Measurements from ENCODE around the gene FEM1C.
"Not testable (repeated sequence)": the region's sequence is repeated elsewhere in the genome, so short reads cannot be mapped to it uniquely, and the experiment has no call there.

The FEM1C gene

DNA sequence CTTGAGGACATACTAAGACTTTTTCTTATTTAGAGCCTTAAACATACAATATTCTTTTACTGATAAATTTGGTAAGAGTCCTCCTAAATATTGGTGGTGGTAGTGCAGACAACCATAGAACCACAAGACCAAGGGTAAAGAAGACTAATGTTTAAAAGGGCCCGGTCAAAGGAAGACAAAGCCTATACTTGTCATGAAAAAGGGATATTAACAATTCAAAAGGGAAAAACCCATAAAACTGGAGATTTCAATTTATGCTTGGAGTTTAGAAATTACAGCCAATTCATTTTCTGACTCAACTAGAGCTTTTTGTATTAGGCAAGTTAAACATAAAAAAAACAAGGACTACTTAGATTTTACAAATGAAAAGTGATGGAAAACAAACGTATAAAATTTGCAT is 24.4 kb downstream of the FEM1C start:
- no peak for DNase-seq (ENCODE audit: low read depth)

DNA sequence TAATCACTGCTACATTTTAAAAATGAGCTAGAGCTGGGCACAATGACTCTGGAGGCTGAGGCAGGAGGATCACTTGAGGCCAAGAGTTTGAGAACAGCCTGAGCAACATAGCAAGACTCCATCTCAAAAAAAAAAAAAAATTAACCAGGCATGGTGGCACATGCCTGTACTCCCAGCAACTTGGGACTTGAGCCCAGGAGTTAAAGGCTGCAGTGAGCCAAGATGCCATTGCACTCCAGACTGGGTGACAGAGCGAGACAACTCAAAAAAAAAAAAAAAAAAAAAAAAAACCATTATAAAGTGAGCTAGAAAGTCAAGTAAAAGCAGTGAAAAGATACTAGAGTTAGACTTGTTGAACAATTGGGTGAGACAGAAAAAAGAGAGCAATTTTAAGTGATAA is 28.2 kb downstream of the FEM1C start:
- DNase-seq (ENCODE audit: low read depth): no peak

DNA sequence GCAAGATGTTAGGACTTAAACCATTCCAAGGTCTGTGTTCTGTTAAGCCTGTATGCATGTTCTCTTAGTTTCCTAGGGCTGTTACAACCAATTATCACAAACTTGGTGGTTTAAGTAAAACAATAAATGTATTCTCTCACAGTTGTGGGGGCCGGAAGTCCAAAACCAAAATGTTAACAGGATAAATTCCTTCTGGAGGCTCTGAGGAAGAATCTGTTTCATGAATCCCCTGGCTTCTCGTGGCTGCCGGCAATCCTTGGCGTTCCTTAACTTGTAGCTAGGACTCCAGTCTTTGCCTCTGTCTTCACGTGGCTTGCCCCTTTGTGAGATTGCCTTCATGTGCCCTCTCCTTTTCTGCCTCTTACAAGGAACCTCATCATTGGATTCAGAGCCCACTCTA is 30.4 kb downstream of the FEM1C start:
- no peak for DNase-seq (ENCODE audit: low read depth)

DNA sequence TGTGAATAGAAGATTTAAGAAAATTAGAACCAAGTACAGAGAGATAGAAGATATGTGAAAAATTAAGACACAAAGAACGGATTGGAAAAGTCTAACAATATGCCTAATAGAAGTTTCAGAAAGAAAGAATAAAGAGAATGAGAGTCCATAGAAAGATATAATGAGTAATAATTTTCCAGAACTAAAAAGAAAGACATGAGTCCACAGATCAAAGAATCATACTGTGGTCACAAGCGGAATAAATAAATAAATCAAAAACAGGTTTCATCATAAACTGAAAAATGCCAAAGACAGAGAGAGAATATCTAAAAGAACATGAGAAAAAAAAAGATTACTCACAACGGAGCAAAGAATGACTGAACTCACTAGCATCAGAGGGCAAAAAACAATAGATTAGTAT is 32.9 kb downstream of the FEM1C start:
- no peak for DNase-seq (ENCODE audit: low read depth)

DNA sequence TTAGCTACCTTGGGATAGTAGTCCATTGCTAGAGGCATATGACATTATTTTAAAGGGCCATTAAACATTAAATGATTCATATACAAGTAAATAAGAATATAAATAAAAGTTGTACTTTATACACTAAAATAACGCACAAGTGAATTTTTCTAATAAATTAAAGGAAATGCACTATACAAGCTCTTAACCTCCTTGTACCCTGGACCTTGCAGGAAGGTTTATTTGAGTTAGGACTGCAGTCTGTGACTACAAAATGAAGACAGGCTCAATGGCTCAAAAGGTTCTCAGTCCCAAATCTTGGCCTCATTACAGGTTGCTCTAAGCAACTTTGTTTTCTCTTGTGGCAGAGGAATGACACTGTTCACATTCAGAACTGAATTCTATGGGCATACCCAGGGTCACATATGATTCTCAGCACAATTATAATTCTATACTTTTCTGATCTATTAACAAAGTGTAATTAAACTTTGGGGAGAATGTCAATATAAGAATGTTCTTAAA is 34.4 kb downstream of the FEM1C start:
- no peak for DNase-seq (ENCODE audit: low read depth)

DNA sequence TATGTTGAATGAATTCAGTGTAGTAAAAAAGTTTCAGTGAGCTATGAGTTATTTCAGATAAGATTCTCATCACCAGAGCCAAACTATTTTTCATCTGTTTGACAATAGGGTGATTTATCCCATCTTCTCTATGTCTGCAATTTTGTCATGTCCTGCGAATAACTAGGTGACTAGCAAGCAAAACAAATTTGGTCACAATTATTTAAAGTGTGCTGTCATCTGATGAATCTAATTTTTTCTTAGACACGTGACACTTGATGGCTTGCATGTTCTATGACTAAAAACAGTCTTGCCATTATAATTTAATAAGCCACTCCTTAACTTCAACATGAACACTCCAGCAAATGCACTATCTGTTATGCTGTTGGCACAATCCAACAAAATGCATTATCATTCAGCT is 35.0 kb downstream of the FEM1C start:
- DNase-seq (ENCODE audit: low read depth): no peak

DNA sequence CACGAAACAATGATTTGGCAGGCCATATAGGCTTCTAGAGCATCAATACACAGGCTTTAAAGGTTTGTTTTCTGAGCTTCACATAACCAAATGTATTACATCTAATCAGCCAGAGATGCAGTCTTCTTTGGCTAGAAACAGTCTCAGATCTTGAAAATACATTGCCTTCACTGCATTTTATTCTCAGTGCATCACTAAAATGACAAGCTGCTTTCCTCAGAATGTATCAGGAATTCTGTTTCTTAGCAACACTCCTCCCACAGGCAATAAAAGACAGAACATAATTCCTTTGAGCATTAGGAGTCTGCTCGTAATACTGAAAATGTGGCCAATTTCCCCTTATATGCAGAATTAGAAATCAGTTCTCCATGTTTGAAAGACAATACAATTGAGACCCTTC is 36.9 kb downstream of the FEM1C start:
- DNase-seq (ENCODE audit: low read depth): no peak

DNA sequence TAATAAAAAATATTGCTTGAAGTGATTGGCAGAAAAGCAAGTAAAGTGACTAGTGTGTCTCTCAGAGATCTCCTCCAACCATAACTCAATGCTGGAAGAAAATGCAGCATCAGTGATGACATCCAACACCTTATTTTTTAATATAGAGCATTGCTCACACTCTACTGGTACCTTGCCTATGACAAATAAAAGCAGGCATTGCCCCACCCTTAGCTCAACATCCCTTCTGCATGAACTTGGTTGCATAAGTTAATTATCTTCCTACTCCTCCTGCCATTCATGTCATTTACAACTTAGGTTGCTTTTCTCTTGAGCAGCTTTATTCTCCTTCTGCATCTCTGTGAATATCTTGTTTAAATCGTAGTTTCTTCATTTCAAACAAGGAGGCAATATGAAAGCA is 41.2 kb downstream of the FEM1C start:
- DNase-seq (ENCODE audit: low read depth): no peak

DNA sequence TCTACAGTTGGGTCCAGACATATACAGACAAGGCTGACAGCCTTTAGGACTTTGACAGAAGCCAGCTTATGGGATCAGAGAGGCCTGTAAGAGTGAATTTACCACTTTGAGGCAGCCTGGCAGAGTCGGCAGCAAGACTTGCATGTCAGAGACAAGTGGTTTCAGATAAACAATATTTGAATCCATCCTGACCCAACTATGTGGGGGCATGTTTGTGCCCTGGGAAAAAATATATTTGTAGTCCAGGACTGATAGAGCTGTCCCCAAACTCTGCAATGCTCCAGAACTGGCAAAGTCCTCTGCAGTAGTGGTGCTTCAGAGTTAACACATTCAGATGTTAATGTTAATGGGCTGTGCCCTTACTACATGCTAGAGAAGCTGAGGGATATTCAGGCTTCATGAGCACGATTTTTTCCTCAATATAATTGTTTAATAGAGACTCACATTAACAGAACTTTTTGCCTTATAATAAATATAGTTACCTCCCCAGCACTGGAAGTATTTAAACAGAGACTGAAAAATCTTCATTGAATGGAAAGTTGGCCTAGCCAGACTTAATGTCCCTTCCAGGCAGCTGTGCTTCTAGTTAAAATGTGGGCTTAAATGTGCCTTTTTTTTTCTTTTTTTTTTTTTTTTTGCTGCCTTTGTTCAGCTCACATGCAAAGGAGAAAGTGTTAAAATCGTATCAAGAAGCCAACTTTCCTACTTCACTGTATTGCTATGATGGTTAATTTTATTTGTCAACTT is 42.9 kb downstream of the FEM1C start:
- no peak for DNase-seq (ENCODE audit: low read depth)

DNA sequence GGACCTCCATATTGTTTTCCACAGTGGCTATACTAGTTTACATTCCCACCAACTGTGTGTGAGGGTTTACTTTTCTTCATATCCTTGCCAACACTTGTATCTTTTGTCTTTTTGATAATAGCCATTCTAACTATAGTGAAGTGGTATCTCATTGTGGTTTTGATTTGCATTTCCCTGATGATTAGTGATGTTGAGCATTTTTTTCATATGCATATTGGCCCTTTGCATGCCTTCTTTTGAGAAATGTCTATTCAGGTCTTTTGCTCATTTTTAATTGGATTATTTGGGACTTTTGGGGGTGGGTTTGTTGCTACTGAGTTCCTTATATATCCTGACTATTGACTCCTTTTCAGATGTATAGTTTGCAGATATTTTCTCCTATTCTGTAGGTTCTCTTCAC is 44.4 kb downstream of the FEM1C start:
- no peak for DNase-seq (ENCODE audit: low read depth)

DNA sequence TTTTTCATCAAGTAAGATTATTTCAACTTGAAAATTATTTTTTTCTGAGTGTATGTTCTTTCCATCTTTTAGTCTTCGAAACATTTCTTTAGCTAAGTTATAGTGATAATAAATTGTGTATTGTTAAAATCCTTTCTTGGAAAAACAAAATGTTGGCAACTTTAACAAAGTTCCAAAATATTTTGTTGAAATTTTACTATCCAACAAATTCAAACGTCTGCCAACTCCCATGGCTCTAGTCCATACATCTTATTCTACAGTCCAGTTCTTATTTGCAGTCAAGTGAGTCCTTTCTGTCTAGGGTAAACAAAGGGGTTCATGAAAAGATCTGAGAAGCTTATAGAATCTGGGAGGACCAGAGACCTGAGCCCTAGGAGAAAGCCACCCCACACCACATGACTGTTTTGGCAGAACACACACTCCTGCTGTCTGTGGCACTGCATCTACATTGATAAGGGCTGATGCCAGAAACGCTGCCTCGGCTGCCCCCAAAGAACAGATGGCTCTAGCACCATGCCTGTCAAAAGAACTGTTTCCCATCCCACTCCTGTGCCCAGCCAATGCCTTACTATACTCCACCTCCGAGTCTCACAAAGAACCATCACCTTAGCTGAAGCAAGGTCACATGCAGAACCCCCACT is 47.5 kb downstream of the FEM1C start:
- no peak for DNase-seq (ENCODE audit: low read depth)

DNA sequence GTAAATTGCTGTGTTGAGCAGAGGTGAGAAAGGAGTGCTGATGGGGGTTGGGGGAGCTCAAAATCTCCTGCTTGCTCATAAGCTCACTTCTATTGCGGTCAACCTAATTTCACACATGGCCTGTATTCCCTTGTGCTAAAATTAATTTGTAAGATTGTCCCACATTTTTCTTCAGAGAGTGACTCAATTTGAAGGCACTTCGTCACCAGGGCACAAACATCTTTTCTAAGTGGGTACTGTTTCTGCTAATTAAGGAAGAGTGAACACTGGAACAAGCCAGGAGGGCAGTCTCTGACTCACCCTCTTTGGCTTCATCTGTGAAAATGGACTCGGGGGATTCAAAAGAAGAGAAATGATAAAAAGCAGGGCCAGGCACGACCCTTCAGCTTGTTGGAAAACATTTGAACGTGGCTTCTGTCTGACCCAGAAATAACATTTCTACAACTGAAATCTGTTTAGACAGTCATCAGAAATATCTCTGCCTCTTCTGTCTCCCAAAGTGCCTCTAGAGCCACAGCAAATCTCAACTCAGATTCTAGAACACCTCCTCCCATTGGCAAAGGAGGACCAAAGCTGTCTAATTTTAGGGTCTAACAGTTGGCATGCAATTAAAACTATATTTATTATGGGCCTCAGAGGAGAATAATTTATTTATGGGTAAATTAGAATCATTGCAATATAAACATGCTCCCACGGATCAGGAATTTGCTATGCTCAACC is 49.8 kb downstream of the FEM1C start:
- no peak for DNase-seq (ENCODE audit: low read depth)

DNA sequence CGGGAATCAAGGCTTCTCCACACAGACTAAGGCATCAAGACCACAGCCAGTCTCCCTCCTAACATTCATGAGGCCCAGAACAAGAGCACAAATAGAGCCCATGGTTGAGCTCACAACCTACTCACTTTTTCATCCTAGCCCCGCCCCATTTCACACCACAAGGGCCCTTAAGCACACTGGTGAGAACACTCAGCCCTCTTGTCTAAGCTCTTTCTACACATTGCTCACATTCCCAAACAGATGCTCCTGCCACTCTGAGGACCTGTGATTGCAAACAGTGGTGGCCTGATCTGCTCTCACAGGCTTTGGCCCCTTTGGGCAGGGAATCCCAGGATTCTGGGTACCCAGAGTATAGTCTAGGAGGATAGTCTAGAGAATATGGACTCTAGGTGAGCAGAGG is 54.0 kb downstream of the FEM1C start:
- DNase-seq (ENCODE audit: low read depth): no peak

DNA sequence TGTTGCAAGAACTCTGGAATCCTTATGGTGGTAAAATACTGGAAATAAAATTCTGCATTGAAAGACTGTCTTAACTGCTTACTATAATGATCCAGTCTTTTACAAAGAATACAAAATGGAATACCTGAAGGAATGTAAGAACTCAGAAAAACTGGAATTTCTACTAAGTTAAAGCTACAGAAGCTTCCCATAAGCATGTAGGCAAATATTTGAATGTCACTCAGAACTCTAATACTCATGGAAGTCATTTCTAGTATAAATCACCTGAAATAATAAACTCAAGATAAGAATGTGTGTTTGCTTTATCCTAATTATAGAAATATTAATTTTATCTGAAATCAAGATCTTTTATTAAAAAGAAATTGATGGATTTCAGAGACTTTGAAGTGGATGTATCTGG is 54.8 kb downstream of the FEM1C start:
- no peak for DNase-seq (ENCODE audit: low read depth)

DNA sequence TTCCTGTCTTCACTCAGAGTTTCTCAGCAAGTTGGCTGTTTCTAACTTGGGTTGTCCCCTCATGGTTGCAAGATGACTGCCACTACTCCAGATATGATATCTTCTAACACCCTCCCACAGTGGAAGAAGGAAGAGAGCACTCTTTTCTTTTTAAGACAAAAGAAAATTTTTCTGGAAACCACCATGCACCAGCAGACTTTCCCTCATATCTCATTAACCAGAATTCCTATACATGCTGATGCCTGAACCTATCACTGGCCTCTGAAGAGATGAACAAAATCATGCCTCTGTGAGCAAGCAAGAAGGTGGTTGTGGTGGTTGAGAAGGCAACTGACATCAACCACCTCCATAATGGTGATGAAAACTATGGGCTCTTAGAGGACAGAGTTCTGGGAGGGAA is 56.8 kb downstream of the FEM1C start:
- DNase-seq (ENCODE audit: low read depth): no peak

DNA sequence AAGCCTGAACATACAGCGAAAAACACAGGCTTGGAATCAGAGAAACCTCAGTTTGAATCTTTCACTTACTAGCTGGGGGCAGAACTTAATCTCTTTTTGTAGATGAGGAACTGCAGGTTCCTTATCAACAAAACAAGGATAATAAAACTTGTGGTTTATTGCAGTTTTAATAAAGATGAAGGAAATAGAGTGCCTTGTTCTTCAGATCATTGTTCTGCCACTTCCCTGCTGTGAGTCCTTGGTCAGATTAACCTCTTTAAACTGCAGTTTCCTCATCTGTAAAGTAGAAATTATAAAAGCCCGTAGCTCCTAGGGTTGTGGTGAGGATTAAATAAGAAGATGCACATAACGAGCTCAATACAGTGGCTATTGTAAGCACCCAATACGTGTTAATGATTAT is 57.4 kb downstream of the FEM1C start:
- no peak for DNase-seq (ENCODE audit: low read depth)

DNA sequence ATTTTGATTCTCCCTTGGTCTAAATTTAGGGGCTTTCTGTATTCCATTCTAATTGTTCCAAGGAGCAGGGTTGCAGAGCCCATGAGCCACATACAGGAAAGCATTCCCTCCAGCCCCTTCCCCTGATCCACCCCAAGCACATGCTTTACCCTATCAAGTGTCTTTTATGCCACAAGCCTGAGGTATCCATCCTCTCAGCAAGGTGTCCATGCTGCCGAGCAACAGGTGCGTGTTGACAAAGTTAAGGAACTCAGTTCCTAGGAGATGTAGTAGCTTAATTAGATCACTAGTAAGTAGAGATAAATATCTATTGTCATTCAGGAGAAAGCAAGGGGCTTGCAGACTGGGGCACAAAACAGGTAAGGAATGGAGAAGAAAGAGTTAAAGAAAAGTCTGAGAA is 57.8 kb downstream of the FEM1C start:
- no peak for DNase-seq (ENCODE audit: low read depth)

DNA sequence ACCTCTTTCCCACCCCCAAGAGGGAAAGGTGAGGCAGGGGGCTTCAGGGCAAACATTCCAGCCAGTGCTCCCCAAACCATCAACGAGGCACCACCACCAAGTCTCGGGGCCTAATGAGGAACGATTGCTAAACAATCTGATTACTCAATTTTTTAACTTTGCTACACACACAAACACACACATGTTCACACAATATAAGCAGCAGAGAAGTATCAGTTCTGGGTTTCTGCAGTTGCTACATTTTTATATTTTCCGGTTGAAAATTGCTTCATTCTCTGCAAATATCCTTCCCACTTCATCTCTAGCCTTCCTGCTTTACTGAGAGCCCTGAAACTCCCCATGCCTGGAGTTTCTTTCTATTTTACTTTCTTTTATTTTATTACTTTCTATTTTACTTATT is 60.2 kb downstream of the FEM1C start:
- no peak for DNase-seq (ENCODE audit: low read depth)

DNA sequence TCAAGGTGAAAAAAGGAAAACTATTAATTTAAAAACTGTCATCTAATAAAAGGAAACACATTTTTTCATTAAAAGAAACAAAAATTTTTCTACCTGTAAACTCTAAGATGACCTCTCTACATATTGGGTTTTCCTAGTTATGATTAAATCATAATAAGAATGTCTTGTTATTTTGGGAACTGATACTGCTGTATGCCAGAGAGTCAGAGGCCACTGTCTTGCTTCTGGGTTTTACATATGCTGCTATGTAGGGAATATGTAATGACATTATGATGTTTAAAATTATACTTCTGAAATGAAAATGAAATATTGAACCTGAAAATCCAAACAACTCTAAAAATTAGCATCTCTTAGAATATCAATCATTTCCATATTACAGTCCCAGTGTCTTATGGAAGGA is 63.7 kb downstream of the FEM1C start:
- no peak for DNase-seq (ENCODE audit: low read depth)

DNA sequence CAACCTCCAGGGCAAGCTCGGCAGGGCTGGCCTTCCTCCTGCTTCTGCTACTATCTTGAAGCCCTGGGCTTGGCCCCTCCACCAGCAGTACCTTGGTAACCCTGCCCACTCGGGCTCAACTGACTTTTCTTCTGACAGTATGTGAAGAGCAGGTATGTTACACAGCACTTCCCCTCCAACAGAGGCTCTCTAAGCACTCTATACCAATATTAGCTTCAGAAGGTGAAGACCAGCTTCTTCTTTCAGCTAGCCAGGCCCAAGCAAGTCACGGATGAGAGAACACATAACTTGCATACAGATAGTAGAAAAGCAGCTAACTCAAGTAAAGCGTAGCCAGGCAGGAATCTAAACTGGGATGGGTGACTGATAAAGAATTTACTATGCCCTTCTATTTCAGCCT is 64.3 kb downstream of the FEM1C start:
- no peak for DNase-seq (ENCODE audit: low read depth)

DNA sequence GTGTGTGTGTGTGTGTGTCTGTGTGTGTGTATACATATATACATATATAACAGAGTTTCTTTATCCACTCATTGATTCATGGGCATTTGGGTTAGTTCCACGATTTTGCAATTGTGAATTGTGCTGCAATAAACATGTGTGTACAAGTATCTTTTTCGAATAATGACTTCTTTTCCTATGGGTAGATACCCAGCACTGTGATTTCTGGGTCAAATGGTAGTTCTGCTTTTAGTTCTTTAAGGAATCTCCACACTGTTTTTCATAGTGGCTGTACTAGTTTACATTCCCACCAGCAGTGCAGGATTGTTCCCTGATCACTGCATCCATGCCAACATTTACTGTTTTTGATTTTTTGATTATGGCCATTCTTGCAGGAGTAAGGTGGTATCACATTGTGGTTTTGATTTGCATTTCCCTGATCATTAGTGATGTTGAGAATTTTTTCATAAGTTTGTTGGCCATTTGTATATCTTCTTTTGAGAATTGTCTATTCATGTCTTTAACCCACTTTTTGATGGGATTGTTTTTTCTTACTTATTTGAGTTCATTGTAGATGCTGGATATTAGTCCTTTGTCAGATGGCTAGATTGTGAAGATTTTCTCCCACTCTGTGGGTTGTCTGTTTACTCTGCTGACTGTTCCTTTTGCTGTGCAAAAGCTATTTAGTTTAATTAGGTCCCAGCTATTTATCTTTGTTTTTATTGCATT is 65.3 kb downstream of the FEM1C start:
- not testable (repeated sequence) for DNase-seq (ENCODE audit: low read depth)

DNA sequence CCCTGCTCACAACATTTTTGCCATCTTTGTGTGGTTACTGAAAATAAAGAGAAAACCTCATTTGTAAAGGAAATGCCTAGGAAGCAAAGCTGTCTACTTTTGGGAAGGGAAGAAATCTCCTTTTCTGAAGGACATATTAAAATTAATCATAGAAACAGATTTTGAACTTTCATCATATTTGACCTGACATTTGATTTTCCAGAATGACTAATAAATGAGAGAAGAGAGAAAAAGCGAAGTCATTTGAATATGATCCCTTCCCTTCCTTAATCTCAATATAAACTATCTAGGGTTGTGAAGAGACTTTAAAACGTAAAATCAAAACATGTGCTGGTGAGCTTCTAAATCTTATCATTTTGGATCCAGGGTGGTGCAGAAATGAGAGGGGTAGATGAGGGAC is 66.3 kb downstream of the FEM1C start:
- no peak for DNase-seq (ENCODE audit: low read depth)

DNA sequence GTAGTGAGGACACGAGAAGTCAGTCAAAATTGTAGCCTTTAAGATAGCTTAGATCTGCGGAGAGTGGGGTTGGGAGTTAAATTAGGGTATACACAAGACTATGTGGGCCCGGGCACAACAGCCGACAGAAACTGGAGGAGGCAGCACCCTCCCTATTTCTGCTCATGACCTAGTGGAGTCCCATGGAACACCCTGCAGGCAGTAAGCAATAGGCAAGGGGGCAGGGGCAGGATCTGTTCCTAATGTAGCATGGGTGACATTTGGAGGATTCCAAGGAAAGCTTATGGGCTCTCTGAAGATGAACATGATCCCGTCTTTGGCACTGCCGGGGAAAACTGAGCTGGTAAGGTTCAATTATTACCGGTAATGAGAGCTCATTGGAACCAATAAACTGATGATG is 67.0 kb downstream of the FEM1C start:
- no peak for DNase-seq (ENCODE audit: low read depth)

Data from ELR (cell line).